PC-9 (cell line): Measurements from ENCODE around the gene PHACTR1. TPM values are rescaled to one million over a fixed set of nuclear protein-coding genes. Genes with fewer than 3 reads are reported as not detected.

Source experiments
- BruUV-seq: library from RNA; stranded (reverse); fragments of 400-500 nt; replicated peaks from 2 replicates; lab custom pipeline; 2021; lab: Mats Ljungman, UMichigan
- CTCF ChIA-PET: fragments of 300-600 bp; sonication (Branson Sonifier 250); formaldehyde crosslinking; loops from one replicate; lab custom pipeline; 2022; ENCODE audit warnings: antibody characterized with exemption; lab: Charles Lee
- POLR2A ChIA-PET: fragments of 300-600 bp; sonication (Branson Sonifier 250); formaldehyde crosslinking; loops from one replicate; lab custom pipeline; 2022; ENCODE audit warnings: antibody characterized with exemption; ENCODE audit not compliant: unreplicated experiment; lab: Charles Lee
- DNase-seq, 2 experiments: peaks; one replicate each; pipeline versions ENCODE4 v3.0.0 to v3.0.0-alpha.2; 2015 to 2022; ENCODE audit warnings: mixed read lengths in 1 of 2
- H2AFZ ChIP-seq: fragments of 200-600 bp; sonication (generic); 2 replicates; pipeline ENCODE4 v1.8.1; 2017; ENCODE audit warnings: antibody characterized with exemption
- H3F3A ChIP-seq: fragments of 200-600 bp; sonication (generic); 2 replicates; pipeline ENCODE4 v1.8.1; 2017; ENCODE audit warnings: antibody characterized with exemption, mild to moderate bottlenecking, low read depth; ENCODE audit not compliant: insufficient read depth
- H3K27ac ChIP-seq: fragments of 200-600 bp; sonication (generic); 2 replicates; pipeline ENCODE4 v1.6.1; 2016; ENCODE audit warnings: mixed run types
- H3K27me3 ChIP-seq: fragments of 200-600 bp; sonication (generic); 2 replicates; pipeline ENCODE4 v1.6.1; 2016; ENCODE audit warnings: low read depth, mixed run types; ENCODE audit not compliant: insufficient read depth
- H3K36me3 ChIP-seq: fragments of 200-600 bp; sonication (generic); 2 replicates; pipeline ENCODE4 v1.6.1; 2016; ENCODE audit warnings: low read depth, mixed run types
- H3K4me1 ChIP-seq: fragments of 200-600 bp; sonication (generic); replicated peaks from 2 replicates; pipeline ENCODE4 v1.6.1; 2016; ENCODE audit warnings: mixed run types; ENCODE audit not compliant: insufficient read depth
- H3K4me2 ChIP-seq: fragments of 200-600 bp; sonication (generic); 2 replicates; pipeline ENCODE4 v1.6.1; 2017; ENCODE audit warnings: mixed run types
- H3K4me3 ChIP-seq: fragments of 200-600 bp; sonication (generic); 2 replicates; pipeline ENCODE4 v1.6.1; 2016; ENCODE audit warnings: mixed run types
- H3K79me2 ChIP-seq: fragments of 200-600 bp; sonication (generic); 2 replicates; pipeline ENCODE4 v1.6.1; 2017; ENCODE audit warnings: low read depth, mixed run types
- H3K9me2 ChIP-seq: fragments of 200-600 bp; sonication (generic); 2 replicates; pipeline ENCODE4 v1.8.1; 2017; ENCODE audit warnings: mild to moderate bottlenecking; ENCODE audit not compliant: insufficient read depth
- H3K9me3 ChIP-seq: fragments of 200-600 bp; sonication (generic); 2 replicates; pipeline ENCODE4 v1.8.1; 2016; ENCODE audit warnings: low read depth; ENCODE audit not compliant: insufficient read depth
- H4K20me1 ChIP-seq: fragments of 200-600 bp; sonication (generic); 2 replicates; pipeline ENCODE4 v1.8.1; 2017; ENCODE audit not compliant: insufficient read depth
- EZH2 ChIP-seq: fragments of 200-600 bp; sonication (generic); IDR thresholded peaks from 2 replicates; pipeline ENCODE4 v1.8.0; 2017; ENCODE audit warnings: antibody characterized with exemption, low read depth
- intact Hi-C: fragments of 100-400 bp; cut with micrococcal nuclease; formaldehyde crosslinking; loops from one replicate; pipeline ENCODE4 v1.10.0; 2022; ENCODE audit not compliant: unreplicated experiment
- total RNA-seq: library from RNA; stranded (reverse); gene quantifications from 2 replicates; pipeline ENCODE4 v1.2.3, GENCODE V29; 2021
- TF ChIP-seq, protein P1 (sequence below): fragments of 200-600 bp; sonication (generic); conservative IDR thresholded peaks from 2 replicates; pipeline ENCODE4 v1.6.1; 2017; ENCODE audit warnings: mixed run types, antibody characterized with exemption, mild to moderate bottlenecking, moderate library complexity

PHACTR1 gene
- total RNA-seq, 1 experiment from 2014 or later, result not detected

DNA sequence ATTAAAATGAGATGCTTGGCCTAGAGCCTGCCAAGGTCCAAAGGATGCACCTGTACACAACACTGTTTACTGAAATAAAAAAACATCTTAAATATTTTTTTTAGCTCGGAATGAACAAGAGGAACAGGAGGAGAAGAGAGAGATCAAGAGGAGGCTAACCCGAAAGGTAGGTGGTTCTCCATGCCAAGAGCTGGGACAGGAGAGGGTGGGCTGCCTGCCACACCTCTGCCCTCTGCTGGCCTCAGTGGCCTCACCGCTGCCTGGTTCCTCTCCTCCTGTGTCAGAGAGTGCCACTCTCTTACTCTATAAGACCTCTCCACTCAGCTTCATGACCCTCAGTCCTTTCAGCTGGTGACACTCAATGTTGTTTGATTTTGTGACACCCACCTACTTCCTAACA lies 561.6 kb downstream of the PHACTR1 start:
- H3K9me3 ChIP-seq, result no peaks in the 10 kb centered on the region
- no peaks in the 10 kb centered on the region for H4K20me1 ChIP-seq
- TF ChIP-seq EZH2, result no peak
- TF ChIP-seq, protein P1, sequence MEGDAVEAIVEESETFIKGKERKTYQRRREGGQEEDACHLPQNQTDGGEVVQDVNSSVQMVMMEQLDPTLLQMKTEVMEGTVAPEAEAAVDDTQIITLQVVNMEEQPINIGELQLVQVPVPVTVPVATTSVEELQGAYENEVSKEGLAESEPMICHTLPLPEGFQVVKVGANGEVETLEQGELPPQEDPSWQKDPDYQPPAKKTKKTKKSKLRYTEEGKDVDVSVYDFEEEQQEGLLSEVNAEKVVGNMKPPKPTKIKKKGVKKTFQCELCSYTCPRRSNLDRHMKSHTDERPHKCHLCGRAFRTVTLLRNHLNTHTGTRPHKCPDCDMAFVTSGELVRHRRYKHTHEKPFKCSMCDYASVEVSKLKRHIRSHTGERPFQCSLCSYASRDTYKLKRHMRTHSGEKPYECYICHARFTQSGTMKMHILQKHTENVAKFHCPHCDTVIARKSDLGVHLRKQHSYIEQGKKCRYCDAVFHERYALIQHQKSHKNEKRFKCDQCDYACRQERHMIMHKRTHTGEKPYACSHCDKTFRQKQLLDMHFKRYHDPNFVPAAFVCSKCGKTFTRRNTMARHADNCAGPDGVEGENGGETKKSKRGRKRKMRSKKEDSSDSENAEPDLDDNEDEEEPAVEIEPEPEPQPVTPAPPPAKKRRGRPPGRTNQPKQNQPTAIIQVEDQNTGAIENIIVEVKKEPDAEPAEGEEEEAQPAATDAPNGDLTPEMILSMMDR, result peak; percentile 22; the same call in 1 of the 2 replicates
- DNase-seq, result no peak
- no peak overlapping the region for H2AFZ ChIP-seq
- H3K79me2 ChIP-seq, result no peaks in the 10 kb centered on the region
- no peak overlapping the region for H3K4me3 ChIP-seq
- intact Hi-C loops, result no loop called here
- CTCF ChIA-PET, result no interaction called here
- no TSS peak for BruUV-seq
- no peaks in the 10 kb centered on the region for H3K4me1 ChIP-seq
- no peak overlapping the region for H3K4me2 ChIP-seq
- POLR2A ChIA-PET, result no interaction called here
- no peaks in the 10 kb centered on the region for H3K36me3 ChIP-seq
- H3K27ac ChIP-seq, result no peak overlapping the region
- no peaks in the 10 kb centered on the region for H3F3A ChIP-seq
- no peaks in the 10 kb centered on the region for H3K9me2 ChIP-seq
- no peaks in the 10 kb centered on the region for H3K27me3 ChIP-seq

DNA sequence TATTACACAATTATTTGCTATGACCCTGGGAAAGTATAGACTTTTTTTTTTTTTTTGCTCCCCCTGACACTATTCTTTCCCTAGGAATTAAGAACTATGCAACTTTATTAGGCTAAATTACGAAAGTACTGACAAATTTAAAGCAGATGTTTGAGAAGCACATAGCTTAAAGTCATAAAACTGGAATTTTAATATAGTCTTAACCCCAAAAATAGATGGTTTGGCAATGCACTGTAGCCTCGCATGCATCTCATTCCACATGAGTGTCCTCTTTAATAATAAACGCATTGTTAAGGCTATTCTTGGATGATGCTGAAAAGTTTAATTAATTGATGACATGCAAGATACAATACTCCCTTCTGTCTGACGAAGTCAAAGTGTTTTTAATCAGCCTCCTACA lies 562.4 kb downstream of the PHACTR1 start:
- CTCF ChIA-PET, result no interaction called here

DNA sequence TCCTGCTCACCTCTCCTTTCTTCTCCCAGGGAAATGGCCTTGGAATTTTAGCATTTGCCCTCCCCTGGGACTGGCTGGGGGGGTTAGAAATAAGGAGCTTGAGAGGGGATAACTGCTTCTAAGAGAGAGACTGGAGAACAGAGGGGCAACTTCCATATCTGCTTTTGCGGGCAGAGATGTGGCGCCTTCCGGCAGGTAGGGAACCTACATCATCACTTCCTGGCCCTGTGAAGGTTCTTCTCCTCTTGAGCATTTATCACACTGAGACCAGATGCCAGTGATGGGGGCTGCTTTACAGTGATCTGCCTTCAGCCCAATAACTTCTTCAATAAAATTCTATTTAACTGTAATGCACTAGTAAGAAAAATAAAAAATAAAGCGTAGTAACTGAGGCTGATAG lies 563.7 kb downstream of the PHACTR1 start:
- no peaks in the 10 kb centered on the region for H3K9me3 ChIP-seq
- BruUV-seq, result no TSS peak
- no peak overlapping the region for H3K4me2 ChIP-seq
- ChIA-PET POLR2A (no interaction called here), CTCF (no interaction called here)
- TF ChIP-seq EZH2, result no peak
- TF ChIP-seq, protein P1, result no peak
- DNase-seq, result no peak
- no peaks in the 10 kb centered on the region for H3K79me2 ChIP-seq
- no peak overlapping the region for H3K4me3 ChIP-seq
- H3K27ac ChIP-seq, result no peak overlapping the region
- no peaks in the 10 kb centered on the region for H4K20me1 ChIP-seq
- no peaks in the 10 kb centered on the region for H3K9me2 ChIP-seq
- H3K36me3 ChIP-seq, result no peaks in the 10 kb centered on the region
- no peaks in the 10 kb centered on the region for H3F3A ChIP-seq
- intact Hi-C loops, result no loop called here
- H2AFZ ChIP-seq, result no peak overlapping the region
- H3K27me3 ChIP-seq, result no peaks in the 10 kb centered on the region
- no peaks in the 10 kb centered on the region for H3K4me1 ChIP-seq

More for the DNA sequence above, 562.4 kb downstream of the PHACTR1 start:
- Histone ChIP-seq H3F3A (no peaks in the 10 kb centered on the region), H4K20me1 (no peaks in the 10 kb centered on the region), H3K9me2 (no peaks in the 10 kb centered on the region), H3K36me3 (no peaks in the 10 kb centered on the region), H3K4me3 (no peak overlapping the region), H3K27ac (no peak overlapping the region), H3K27me3 (no peaks in the 10 kb centered on the region), H2AFZ (no peak overlapping the region), H3K9me3 (no peaks in the 10 kb centered on the region), H3K4me1 (no peaks in the 10 kb centered on the region), H3K4me2 (no peak overlapping the region), H3K79me2 (no peaks in the 10 kb centered on the region)
- DNase-seq, result no peak
- intact Hi-C loops, result no loop called here
- POLR2A ChIA-PET, result no interaction called here
- no TSS peak for BruUV-seq
- TF ChIP-seq, protein P1, result no peak
- no peak for TF ChIP-seq EZH2
